Femur (tissue), 1 donor: ENCODE data around the gene RCSD1.

ENCODE experiments used
- DNase-seq: peaks from one replicate; pipeline ENCODE4 v3.0.0-alpha.2; 2017

The RCSD1 gene

GRCh38 chr1:167747988-167748387 lies 118.0 kb downstream of the RCSD1 start:
- DNase-seq = no peak

GRCh38 chr1:167748906-167749305 lies 118.9 kb downstream of the RCSD1 start:
- DNase-seq = no peak

DNA sequence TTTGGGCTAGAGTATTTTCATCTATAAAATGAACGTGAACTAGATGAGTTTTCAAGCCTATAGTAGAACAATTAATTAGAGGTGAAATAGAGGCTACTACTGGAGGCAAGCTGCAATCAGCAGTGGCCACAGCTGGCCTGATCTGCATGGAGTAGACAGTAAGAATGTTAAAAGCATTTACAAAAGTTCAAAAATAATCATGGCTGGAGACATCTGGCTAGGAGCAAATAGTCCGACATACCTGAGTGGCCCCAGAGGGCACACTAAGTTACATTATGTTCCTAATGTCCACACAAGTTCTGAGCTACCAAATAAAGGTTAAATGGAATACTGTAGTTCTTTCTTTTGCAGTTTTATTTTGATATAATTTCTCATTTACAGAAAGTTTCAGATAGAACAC lies 119.7 kb downstream of the RCSD1 start:
- no peak for DNase-seq

- DNase-seq = no peak
Observed at GRCh38 chr1:167750641-167751040, 120.6 kb downstream of the RCSD1 start.

DNA sequence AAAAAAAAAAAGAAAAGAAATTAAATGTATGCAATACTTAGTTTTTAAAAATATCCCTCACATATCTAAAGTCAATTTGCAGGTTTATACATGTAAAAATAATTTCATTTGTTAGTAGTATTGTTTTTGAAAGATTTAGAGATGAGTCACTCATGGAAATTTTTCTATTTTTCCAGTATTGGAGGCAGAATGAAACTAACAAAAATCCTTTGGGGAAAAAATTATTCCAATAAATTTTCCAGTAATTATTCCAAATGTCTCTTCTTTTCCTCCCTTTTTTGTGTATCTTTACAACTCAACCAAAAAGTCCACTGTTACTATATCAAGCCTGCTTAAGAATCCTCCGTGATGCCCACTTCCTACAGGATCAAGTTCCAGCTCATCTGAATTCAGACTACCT lies 121.6 kb downstream of the RCSD1 start:
- no peak for DNase-seq

DNA sequence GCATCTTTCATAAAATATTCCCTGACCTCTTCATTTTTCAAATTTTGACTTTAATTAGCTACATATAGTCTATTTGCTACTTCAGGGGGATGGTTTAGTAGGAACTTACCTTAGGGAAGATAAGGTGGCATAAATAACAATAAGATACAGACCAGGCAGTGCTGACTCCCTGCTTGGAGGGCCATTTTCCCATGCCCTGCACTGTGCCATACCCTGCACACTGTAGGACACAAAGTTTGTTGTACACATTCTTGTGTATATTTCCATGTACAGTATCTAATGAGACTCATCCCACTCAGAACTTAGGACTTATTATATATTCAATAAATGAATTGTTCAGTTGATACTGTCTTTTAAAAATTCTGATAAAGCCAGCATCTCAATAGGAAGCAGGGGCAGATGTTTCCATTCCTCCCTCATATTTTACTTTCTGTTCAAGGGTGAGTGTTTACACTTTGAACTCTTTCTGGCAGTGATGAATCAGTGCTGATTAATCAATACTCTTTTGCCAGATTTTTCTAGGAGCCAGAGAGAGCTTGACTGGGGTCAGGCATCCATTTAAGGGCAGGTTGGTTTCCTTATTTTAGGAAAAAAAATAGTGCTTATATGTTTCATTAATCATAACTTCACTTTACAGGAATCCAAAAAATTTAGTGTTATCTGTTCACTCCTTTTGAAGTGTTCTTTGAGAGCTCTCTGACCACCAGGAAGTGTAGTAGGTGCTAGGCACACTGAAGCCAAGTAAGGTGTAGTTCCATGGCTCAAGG lies 122.4 kb downstream of the RCSD1 start:
- no peak for DNase-seq

DNA sequence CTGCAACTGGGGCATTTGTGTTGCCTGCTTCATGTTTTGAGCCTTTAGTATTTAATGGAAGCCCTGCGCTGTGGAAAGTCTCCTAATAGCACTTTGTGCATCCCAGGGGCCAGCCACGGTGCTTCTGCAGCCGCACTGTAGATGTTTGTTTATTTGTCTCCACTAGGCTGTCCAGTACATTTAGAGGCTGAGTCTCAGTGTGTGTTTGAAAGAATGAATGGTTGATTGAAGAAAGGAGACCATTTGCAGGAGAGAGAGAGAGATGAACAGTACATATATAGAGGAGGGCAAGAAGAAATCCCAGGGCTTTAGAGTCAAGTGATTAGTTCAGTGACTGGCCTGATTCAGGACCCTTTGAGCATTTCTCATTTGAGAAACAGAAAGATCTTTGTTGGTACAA lies 125.6 kb downstream of the RCSD1 start:
- DNase-seq = no peak
